Testis (tissue), 2 donors: ENCODE data around the gene ZC3H7A.

Experiments used
- CTCF ChIP-seq, 3 experiments: fragments of 450-650 bp in 2 of 3; fragments of 200-600 bp in 1 of 3; sonication (generic) in 1 of 3; IDR thresholded peaks; one replicate each; pipeline ENCODE4 v1.5.1; 2016 to 2019; ENCODE audit warnings: antibody characterized with exemption in 3 of 3, mild to moderate bottlenecking in 2 of 3, moderate library complexity in 1 of 3
- POLR2A ChIP-seq: fragments of 450-650 bp; IDR thresholded peaks from one replicate; pipeline ENCODE4 v1.6.1; 2017; ENCODE audit warnings: antibody characterized with exemption, mild to moderate bottlenecking, moderate library complexity

DNA sequence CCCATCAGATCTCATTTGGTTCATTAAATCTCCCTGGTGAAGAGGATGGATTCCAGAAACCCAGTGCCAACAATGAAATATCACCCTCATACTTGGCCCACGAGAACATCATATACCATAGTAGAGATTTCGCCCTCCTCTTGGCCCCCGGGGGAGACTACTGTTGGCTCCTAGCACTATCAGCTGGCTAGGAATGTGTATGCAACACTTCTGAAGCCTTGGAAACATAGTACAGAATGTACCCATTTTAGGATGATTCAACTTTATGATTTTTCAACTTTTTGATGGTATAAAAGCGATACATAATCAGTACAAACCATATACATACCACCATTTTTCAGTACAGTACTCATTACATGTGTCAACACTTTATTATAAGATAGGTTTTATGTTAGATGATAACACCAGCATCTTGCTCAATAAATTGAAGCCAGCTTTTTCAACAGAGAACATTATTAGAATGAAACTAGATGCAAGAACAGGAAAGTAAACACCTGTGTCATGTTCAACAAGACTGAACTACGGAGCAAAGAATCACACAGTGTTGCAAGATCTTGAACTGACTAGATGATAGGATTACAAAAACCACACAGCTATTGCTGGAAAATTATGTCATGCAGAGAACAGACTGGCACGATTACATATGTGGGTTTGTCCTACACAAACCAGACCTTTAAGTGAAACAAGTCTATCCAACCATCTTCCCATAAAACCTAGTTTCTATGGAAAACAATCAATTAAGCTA lies 37.1 kb upstream of the ZC3H7A start:
- TF ChIP-seq POLR2A: no peak
- TF ChIP-seq CTCF (IDR thresholded peaks at IDR 0.05): no peak
